GM19395 (cell line): ENCODE data around the gene PTPRK.

ENCODE experiments used
- ATAC-seq: cut with Tn5 transposase; IDR thresholded peaks from one replicate; pipeline ENCODE4 v1.9.1; 2021; ENCODE audit warnings: mild to moderate bottlenecking, moderate library complexity; ENCODE audit not compliant: unreplicated experiment

Gene PTPRK

GRCh38 chr6:128208078-128208477 is 312.3 kb downstream of the PTPRK start:
- ATAC-seq = no peak

DNA sequence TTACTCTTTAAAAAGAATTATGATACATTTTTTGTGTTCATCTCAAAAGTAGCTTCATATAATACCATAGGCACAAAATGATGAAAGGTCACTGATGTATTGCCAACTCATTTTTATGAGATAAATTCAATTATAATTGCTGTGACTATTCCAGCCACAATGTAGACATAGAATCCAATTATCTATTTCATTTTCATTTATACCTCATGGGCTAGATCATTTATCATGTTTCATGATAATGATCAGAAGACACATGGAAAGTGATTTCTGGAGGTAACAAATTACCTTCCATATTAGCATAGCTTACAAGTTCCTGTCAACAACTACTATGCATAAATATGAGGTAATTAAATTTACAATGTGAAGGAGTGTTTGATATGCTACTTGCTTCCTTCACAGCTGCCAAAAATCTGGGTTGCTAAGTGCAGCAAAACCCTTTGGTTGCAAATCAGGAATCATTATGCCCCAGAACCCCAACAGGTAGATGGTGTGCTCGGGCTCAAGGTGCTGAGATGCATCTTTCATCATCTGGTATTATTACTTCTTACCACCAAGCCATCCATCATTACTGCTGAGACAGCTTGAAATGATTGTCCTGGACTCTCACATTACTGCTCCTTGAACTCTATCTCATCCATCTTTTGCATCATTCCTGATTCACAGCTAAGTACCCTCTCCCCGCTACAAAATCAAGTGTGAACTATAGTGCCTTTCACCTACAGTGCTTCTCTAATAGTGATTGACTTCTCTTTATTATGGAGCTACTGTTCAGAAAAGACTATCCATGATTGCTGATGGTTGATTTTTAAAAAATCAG is 313.6 kb downstream of the PTPRK start:
- no peak for ATAC-seq

- ATAC-seq = no peak
These were observed 315.8 kb downstream of the PTPRK start for GRCh38 chr6:128204616-128205015.

- ATAC-seq = no peak
These were observed 318.1 kb downstream of the PTPRK start for GRCh38 chr6:128202169-128202765.

DNA sequence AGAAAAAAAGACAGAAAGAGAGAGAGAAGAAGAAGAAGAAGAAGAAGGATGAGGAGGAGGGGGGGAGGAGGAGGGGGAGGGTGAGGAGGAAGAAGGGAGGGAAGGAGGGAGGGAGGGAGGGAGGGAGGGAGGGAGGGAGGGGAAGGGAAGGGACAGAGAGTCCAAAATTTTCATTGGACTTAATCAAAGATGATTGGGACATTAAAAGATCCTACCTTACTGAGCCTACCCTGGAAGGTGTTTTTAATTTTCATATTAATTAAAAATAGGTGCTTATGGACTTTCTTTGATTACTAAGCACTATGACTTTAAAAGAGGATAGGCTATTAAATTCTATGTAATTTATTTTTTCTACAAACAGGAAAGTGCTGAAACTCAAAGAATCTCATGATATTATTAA is 319.6 kb downstream of the PTPRK start:
- no peak for ATAC-seq

DNA sequence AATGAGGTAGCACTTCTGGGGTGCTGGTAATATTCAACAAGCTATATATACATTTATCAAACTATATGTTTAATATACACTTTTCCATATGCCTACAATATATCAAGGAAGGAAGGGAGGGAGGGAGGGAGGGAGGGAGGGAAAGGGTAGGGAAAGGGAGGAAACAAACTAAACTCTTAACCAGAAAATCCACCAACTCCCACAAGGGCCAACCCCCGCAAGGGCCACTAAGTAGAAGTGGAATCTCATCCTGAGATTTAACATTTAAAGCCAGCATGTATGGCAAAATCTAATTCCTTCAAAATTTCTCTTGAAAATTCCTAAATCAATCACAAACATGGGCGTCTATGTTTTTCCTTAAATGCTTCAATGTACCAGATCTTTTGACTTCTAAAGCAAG is 320.9 kb downstream of the PTPRK start:
- no peak for ATAC-seq

DNA sequence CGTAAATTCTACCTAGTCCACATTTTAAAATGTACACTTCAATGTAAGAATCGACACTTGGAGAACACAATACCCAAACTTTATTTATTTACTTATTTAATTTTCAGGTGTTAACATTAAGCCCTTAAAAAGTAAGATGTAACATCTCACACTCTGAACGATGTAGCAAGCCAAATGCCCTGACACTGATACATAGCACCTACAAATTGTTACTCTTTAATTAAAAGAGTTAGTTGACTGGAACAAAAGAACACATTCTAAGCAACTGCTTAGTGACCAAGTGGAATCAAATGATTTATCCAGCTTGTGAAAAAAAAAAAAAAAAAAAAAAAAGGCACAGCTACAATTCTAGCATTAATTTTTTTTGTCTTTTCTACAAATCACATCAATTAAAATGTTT is 327.4 kb downstream of the PTPRK start:
- no peak for ATAC-seq

DNA sequence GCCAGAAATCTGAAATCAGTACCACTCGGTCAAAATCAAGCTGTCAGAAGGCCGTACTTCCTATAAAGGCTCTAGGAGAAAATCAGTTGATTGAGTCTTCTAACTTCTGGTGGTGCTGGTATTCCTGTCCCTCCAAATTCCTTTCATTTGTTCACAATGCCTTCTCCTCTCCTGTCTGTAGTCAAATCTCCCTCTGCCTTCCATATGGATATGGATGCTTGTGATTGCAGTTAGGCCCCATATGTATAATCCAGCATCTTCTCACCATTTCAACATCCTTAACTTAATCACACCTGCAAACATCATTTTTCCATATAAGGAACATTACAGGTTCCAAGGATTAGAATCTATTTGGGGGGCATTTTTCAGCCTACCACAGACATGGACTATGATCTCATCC is 331.7 kb downstream of the PTPRK start:
- ATAC-seq = no peak

- no peak for ATAC-seq
These were observed 333.7 kb downstream of the PTPRK start for GRCh38 chr6:128186729-128187128.

DNA sequence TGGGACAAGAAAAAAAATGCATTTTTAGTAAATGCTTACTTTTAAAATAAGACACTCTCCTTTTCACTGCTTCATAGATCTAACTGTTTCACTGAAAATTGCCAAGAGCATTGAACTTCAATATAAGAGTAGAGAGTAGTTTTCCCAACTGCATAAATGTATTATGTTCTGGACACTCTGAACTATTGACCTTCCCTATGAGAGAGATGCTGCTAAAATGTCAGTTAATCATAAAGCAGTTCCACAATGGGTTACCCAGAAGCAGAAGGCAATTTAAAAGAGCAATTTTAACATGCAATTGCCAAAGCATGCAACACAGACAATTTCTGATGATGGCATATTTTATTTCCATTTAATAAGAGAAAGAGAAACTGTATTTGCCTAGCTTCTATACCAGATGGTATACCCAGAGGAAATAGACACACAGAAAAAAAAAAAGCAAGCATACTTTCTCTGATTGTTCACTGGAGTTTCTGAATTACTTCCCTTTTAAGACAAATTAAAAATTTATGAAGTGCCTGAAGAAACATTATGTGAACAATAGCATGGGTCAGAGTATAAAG is 340.4 kb downstream of the PTPRK start:
- no peak for ATAC-seq

DNA sequence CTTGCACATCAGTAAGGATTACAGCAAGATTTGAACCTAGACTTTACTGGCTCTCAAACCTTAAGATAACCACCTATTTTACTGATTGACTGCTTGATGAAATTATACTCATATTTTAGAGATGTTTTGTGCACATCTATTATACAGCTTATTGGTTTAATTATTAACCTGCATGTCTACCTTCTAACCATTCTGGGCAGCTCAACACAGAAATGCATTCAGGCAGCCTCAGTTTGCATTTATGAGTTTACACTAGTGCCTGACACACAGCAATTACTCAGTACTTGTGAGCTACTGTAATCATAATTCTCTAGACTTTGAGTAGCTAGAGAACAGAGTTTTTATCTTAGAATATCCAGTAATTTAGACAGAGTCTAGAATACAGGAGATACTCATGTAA is 345.7 kb downstream of the PTPRK start:
- ATAC-seq = no peak

GRCh38 chr6:128172752-128173682 is 347.4 kb downstream of the PTPRK start:
- ATAC-seq = no peak

DNA sequence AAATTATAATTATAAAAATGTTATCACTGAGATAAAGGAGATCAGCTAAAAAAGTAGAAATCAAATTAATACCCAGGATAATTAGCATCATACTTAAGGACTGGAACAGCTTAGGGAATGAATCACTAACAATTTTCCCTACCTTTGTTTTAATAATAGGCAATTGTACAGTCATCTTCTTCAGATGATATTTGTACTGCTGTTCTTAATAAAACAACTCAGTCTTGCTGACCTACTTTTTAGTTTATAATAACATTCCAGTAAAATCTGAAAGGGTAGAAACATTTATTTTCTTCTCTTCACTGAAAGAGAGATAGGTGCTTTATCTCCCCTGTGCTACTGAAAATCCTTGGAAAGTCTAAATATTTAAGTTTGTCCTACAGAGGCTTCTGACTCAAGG is 348.3 kb downstream of the PTPRK start:
- ATAC-seq = no peak

DNA sequence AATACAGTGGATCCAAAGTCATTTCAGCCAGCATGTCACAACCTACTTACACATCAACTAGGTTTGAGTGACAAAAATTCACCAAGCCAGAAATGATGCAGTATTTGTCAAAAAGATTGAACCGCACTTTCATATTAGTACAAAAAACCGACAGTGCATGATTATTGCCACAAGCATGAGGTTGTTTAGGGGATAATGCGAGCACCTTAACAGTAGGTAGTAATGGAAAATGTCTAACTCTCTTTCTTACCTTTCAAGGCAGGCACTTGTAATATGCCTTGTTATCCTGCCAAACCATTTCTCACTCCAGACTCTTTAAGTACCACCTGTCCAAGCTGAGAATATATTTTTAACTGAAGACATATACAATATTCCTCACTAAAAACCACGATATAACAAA is 349.2 kb downstream of the PTPRK start:
- no peak for ATAC-seq

- no peak for ATAC-seq
These were observed 352.2 kb downstream of the PTPRK start for GRCh38 chr6:128168244-128168643.

- ATAC-seq = no peak
These were observed 352.8 kb downstream of the PTPRK start for GRCh38 chr6:128167552-128167951.

DNA sequence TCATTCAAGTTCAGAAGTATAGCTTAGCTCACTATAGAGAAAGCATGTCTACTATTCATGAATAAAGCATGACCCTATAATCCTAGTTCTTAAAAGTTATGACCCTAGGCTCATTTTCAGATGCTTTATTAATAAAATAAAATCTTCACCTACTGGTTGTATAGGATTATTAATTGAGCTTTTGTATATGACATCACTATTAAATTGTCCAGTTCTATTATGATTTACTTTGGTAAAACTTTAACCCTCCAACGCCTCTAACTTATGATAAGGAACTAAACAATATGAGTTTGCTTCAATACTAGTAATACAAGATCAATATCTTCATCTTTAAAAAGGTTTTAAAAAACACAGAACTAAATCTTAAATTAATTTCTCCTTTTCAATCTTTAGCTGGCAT is 356.1 kb downstream of the PTPRK start:
- no peak for ATAC-seq

DNA sequence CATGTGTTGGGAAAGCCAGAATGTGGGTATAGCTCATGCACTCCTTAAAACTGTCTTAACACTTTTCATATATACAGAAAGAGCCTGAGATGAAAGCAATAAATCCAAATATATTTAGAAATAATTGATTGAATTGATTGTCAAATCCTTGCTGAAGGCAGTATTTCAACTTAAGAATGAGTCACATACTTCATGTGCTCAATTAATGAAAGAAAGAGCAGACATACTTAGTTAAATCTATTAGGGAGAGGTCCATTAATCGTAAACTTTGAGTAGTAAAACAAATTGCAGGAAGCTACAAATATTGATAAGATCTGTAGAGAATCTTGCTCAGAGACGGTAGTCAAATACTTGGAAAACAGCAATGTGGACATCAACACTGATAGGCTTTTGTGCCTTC is 358.0 kb downstream of the PTPRK start:
- no peak for ATAC-seq

DNA sequence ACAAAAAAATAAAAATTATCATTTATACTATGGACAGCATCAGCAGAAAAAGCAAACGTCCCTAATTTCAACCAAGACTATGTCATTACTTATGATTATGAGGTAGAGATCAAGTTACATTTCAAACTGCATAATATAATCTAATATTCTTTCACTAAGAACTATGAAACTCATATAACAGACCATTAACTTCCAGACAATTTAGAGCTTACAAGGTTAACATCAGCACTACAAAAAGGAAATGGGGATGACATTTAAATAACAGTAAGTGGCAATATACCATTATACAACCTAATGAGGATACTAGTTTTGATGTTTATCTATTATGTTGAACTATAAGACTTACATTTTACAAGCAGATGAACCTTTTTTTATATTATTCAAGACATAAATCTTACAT is 358.6 kb downstream of the PTPRK start:
- no peak for ATAC-seq

DNA sequence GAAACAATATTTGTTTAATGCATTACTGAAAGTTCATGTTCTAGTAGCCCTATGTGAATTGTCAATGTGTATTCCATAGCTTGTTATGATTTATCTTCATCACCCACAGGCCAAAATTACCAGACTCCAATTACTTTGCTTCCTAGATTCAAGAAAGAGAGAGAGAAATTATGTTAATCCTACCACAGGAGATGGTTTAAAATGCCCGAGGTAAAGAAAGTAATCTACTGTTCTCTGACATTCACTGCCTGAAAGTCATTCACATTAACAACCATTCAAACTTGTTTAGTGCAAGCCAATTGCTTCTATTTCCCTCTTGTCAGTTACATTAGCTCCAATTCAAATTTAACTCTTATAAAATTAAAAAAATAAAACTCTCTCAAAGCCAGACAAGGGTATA is 359.1 kb downstream of the PTPRK start:
- ATAC-seq = no peak

DNA sequence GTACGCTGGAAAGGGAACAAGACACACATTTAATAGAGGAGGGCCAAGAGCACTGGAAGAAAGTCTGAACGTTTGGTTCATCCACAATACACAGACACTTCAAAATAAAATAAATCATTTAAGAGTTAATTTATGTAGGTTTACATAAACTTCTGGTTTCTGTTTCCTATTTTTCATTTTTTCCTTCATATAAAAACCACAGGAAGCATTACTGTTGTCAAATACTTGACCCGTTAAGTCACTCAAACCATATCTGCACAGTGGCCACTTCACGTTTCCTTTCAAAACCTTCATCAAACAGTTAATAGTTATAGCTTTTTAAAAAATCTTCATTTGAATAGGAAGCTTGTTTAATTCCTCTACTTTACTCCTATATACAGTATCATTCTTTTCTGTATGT is 361.9 kb downstream of the PTPRK start:
- ATAC-seq = no peak
